ENCODE data around the gene MALAT1. TPM values are rescaled to one million over a fixed set of nuclear protein-coding genes. Genes with fewer than 3 reads are reported as not detected.

Gene MALAT1
- total and polyA plus RNA-seq, 4 donors: 228 to 18,225 (median 8,236) TPM

DNA sequence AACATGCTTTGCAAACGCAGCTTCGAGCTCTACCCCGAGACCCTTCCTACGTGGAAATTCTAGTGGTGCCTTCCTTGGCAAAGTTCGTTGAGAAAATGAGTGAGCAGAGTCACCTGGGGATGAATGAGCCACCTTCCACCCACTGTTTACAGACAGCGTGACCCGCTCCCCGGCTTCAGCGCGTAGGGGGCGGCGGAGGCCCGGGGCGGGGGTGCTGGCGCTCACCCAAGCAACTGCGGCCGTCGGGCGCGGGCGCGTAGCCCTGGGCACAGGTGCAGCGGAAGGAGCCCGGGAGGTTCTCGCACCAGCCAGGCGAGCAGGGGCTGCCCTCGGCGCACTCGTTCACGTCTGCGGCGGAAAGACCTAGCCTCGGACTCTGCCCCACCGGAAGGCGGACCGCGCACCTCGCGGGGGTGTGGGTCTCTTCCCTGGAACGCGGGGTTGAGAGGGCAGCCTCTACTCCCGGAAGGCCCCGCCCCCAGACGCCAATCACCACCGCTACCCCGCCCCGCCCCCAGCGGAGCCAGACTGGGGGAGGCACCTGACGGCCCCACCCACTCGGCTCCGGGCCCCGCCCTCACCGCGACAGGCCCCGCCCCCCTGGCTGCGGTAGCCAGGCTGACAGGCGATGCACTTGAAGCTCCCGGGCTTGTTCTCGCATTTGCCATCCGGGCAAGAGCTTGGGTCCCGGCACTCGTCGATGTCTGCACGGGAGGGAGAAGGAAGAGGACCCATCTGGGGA lies 47.5 kb downstream of the MALAT1 start:
- Histone ChIP-seq H3K27ac (ENCODE audit: low read depth in 1 of 2, low read length in 2 of 2) (no peak overlapping the region), H3K4me1 (ENCODE audit: control insufficient read depth in 1 of 2, insufficient read depth in 2 of 2, low read length in 2 of 2) (no peaks in the 10 kb centered on the region), H3K9me3 (ENCODE audit: control insufficient read depth, low read length) (no peaks in the 10 kb centered on the region), H3K27me3 (ENCODE audit: control insufficient read depth in 1 of 2, insufficient read depth in 2 of 2, low read length in 1 of 2) (no peaks in the 10 kb centered on the region), H3K4me3 (ENCODE audit: low read length in 2 of 2) (no peak overlapping the region), H3K36me3 (ENCODE audit: control insufficient read depth in 1 of 2, insufficient read depth in 2 of 2, low read length in 1 of 2) (no peaks in the 10 kb centered on the region)
- DNase-seq (peak; percentile 89 to 91), ATAC-seq (ENCODE audit: low FRiP score) (peak; percentile 74)
- WGBS, 2 donors: 60% methylated on average over 60 to 64 of the region's 64 CpGs
- intact Hi-C loops (cut with DNase I): no loop called here

DNA sequence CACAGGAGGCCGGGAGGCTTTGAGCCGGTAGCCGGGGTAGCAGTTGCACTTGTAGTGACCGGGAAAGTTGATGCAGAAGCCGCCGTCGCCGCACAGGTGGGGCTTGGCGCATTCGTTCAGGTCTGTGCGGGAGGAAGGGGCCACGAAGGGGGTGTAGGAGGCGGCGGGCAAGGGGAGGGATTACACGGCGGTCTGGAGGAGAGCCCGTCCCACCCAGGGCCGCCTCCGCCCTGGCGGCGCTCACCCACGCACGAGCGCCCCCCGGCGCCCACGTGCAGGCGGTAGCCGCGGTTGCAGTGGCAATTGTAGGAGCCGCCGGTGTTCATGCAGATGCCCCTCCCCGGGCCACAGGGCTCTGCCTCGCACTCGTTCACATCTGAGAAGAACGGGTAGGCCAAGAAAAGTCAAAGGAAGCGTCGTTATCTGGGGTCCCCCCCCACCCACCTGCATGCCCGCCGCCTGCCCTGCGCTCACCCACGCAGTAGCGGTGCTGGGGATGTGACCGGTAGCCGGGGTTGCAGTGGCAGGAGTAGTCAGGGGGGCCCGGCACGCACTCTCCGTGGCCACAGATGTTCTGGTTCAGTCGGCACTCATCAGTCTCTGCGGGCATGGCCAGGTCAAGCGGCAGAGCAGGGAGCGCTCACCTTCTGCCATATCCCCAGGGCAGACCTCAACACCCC lies 48.7 kb downstream of the MALAT1 start:
- WGBS, 2 donors: 75 to 78% methylated on average over 43 to 52 of the region's 52 CpGs
- no peak for DNase-seq
- no peak overlapping the region for H3K27ac ChIP-seq (ENCODE audit: low read depth in 1 of 2, low read length in 2 of 2)
- no peak for ATAC-seq (ENCODE audit: low FRiP score)
- H3K27me3 ChIP-seq (ENCODE audit: control insufficient read depth in 1 of 2, insufficient read depth in 2 of 2, low read length in 1 of 2): no peaks in the 10 kb centered on the region
- H3K4me3 ChIP-seq (ENCODE audit: low read length in 2 of 2): no peak overlapping the region
- no peaks in the 10 kb centered on the region for H3K9me3 ChIP-seq (ENCODE audit: control insufficient read depth, low read length)
- intact Hi-C loops (cut with DNase I): no loop called here
- no peaks in the 10 kb centered on the region for H3K4me1 ChIP-seq (ENCODE audit: control insufficient read depth in 1 of 2, insufficient read depth in 2 of 2, low read length in 2 of 2)
- H3K36me3 ChIP-seq (ENCODE audit: control insufficient read depth in 1 of 2, insufficient read depth in 2 of 2, low read length in 1 of 2): peaks cover 0 to 2% of the 10 kb centered on the region in 2 donors

DNA sequence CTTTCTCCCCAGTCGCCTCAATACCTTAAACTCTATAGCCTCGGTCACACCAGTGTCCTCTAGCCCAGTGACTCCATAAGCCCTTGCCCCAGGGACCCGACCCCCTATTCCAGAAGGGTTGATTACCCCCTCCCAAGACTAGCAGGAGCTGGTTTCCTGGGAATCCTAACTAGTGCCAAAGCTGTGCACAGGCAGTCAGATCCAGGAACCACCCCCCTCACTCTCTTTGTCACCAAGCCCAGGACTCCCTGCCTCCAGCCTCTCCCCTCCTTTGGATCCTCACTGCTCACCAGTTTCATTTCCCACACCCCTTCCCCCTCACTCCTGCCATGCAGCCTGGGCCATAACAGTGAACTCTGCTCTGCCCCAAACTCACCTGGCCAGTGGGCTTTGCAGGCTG lies 49.5 kb downstream of the MALAT1 start:
- WGBS, 2 donors: 86 to 88% methylated on average over 3 of the region's 3 CpGs
- Histone ChIP-seq H3K27ac (ENCODE audit: low read depth in 1 of 2, low read length in 2 of 2) (no peak overlapping the region), H3K9me3 (ENCODE audit: control insufficient read depth, low read length) (no peaks in the 10 kb centered on the region), H3K4me3 (ENCODE audit: low read length in 2 of 2) (no peak overlapping the region), H3K36me3 (ENCODE audit: control insufficient read depth in 1 of 2, insufficient read depth in 2 of 2, low read length in 1 of 2) (peaks cover 0 to 2% of the 10 kb centered on the region in 2 donors), H3K27me3 (ENCODE audit: control insufficient read depth in 1 of 2, insufficient read depth in 2 of 2, low read length in 1 of 2) (no peaks in the 10 kb centered on the region), H3K4me1 (ENCODE audit: control insufficient read depth in 1 of 2, insufficient read depth in 2 of 2, low read length in 2 of 2) (no peaks in the 10 kb centered on the region)
- ATAC-seq (ENCODE audit: low FRiP score) (no peak), DNase-seq (no peak)
- intact Hi-C loops (cut with DNase I): no loop called here

DNA sequence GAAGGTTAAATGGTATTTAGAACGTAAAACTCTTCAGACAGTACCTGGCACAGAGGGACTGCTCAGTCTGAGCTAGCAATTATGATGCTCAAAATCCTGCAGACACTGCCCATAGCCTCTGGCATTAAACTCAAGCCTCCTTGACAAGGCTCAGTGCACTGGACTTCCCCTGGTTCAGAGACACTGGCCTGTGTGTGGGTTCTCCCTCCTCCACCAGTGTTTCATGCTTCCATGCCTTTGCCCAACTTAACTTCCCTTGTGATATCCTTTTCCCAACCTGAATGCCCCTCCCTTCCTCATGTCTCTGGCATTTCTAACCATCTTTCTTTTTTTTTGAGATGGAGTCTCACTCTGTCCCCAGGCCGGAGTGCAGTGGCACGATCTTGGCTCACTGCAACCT lies 50.3 kb downstream of the MALAT1 start:
- intact Hi-C loops (cut with DNase I): no loop called here
- Histone ChIP-seq H3K9me3 (ENCODE audit: control insufficient read depth, low read length) (no peaks in the 10 kb centered on the region), H3K36me3 (ENCODE audit: control insufficient read depth in 1 of 2, insufficient read depth in 2 of 2, low read length in 1 of 2) (peaks cover 0 to 2% of the 10 kb centered on the region in 2 donors), H3K4me1 (ENCODE audit: control insufficient read depth in 1 of 2, insufficient read depth in 2 of 2, low read length in 2 of 2) (no peaks in the 10 kb centered on the region), H3K27ac (ENCODE audit: low read depth in 1 of 2, low read length in 2 of 2) (no peak overlapping the region), H3K27me3 (ENCODE audit: control insufficient read depth in 1 of 2, insufficient read depth in 2 of 2, low read length in 1 of 2) (no peaks in the 10 kb centered on the region), H3K4me3 (ENCODE audit: low read length in 2 of 2) (no peak overlapping the region)
- DNase-seq (no peak), ATAC-seq (ENCODE audit: low FRiP score) (no peak)
- 83 to 85% methylated on average over 3 of the region's 3 CpGs for WGBS, 2 donors

DNA sequence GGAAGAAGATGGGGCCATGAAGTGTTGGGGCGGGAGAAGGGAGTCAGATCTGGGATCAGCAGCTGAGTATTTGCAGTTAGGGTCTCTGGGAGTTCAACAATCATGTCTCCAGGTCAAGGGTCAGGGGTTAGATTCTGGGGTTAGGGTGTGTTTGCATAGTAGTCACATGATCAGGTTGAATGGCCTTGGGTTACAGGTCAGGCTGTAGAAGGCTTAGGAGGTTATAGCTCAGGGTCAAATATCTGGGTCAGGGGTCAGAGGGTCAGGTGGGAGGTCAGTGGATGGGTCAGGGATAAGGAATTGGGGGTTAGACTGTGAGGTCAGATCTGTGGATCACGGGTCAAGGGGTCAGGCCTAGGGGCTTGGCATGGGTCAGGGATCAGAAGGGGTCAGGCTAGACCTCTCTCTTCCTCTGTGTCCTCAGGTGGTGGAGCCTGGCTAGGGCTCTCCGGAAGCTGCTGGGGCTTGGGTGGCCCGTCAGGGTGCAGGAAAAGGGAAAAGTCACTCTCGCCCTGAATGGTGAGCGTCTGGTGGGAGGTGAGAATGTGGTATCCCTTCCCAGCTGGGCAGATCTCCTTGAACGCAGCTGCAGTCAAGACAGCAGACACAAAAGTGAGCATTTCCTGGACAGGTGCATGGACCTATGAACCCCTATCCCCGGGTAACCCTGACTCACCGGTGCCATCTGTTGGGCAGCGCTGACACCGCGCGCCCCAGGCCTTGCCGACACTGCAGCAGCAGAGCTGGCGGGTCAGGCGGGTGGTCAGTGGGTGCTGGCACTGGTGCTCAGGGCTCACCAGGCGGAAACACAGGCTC lies 52.9 kb downstream of the MALAT1 start:
- ATAC-seq (ENCODE audit: low FRiP score) (no peak), DNase-seq (no peak)
- WGBS, 2 donors: 54 to 55% methylated on average over 17 of the region's 17 CpGs
- H3K36me3 ChIP-seq (ENCODE audit: control insufficient read depth in 1 of 2, insufficient read depth in 2 of 2, low read length in 1 of 2): peaks cover 0 to 2% of the 10 kb centered on the region in 2 donors
- no peak overlapping the region for H3K27ac ChIP-seq (ENCODE audit: low read depth in 1 of 2, low read length in 2 of 2)
- no peaks in the 10 kb centered on the region for H3K4me1 ChIP-seq (ENCODE audit: control insufficient read depth in 1 of 2, insufficient read depth in 2 of 2, low read length in 2 of 2)
- H3K27me3 ChIP-seq (ENCODE audit: control insufficient read depth in 1 of 2, insufficient read depth in 2 of 2, low read length in 1 of 2): no peaks in the 10 kb centered on the region
- H3K9me3 ChIP-seq (ENCODE audit: control insufficient read depth, low read length): no peaks in the 10 kb centered on the region
- H3K4me3 ChIP-seq (ENCODE audit: low read length in 2 of 2): no peak overlapping the region
- intact Hi-C loops (cut with DNase I): no loop called here

DNA sequence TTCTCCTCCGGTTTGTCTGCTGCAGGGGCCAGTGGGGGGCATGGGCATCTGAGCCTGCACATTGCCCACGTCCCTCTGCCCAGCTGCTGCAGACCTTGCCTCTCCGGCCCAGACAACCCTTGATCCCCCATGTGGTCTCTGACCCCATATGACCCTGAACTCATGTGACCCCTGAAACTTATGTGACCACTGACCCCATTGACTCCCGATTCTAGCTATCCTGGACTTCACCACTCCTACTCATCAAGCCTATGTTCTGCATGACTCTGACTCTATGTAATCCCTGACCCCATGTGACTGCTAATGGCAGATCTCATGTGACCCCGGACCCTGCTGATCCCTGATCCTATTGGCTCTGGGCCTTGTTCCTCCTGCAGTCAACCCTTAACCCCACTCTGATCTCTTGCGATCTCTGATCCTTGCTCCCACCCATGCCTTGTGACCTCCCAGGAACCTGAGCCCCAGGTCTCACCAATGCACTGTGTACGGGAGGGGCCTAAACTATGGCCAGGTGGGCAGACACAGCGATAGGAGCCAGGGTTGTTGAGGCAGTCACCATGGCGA lies 53.6 kb downstream of the MALAT1 start:
- intact Hi-C loops (cut with DNase I): no loop called here
- 74 to 75% methylated on average over 9 of the region's 9 CpGs for WGBS, 2 donors
- H3K27me3 ChIP-seq (ENCODE audit: control insufficient read depth in 1 of 2, insufficient read depth in 2 of 2, low read length in 1 of 2): no peaks in the 10 kb centered on the region
- H3K27ac ChIP-seq (ENCODE audit: low read depth in 1 of 2, low read length in 2 of 2): no peak overlapping the region
- no peaks in the 10 kb centered on the region for H3K4me1 ChIP-seq (ENCODE audit: control insufficient read depth in 1 of 2, insufficient read depth in 2 of 2, low read length in 2 of 2)
- peaks cover 0 to 2% of the 10 kb centered on the region in 2 donors for H3K36me3 ChIP-seq (ENCODE audit: control insufficient read depth in 1 of 2, insufficient read depth in 2 of 2, low read length in 1 of 2)
- ATAC-seq (ENCODE audit: low FRiP score): no peak
- no peaks in the 10 kb centered on the region for H3K9me3 ChIP-seq (ENCODE audit: control insufficient read depth, low read length)
- no peak for DNase-seq
- H3K4me3 ChIP-seq (ENCODE audit: low read length in 2 of 2): no peak overlapping the region

DNA sequence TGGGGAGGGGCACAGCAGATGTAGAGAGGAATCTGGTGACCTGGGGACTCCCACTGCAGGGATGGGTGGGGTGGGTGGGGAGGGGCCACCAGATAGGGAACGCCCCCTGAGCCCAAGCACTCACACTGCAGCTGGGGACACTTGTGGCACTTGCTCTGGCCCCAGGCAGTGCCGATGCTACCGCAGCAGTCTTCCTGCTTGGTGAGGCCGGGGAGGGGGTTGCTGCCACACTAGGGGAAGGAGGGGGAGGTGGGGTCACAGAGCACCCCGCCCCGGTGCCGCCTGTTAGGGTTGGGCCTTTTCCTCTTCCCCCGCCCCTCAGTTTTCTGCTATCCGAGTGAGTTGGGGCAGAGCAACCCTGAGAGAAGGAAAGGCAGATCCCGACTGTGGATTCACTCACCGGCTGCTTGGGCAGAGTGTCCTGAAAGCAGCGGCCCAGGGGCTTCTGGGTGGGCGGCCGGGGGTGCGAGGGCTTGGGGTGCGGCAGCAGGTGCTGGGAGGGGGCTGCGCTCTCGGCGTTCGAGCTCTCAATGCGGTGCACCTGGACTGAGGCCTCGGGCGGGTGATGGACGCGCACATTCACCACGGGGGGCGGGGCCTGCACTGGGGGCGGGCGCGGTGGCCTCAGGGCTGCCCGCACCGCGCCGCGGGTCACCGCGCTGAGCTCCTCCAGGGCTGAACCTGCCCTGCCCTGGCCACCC lies 54.6 kb downstream of the MALAT1 start:
- Histone ChIP-seq H3K36me3 (ENCODE audit: control insufficient read depth in 1 of 2, insufficient read depth in 2 of 2, low read length in 1 of 2) (peaks cover 0 to 2% of the 10 kb centered on the region in 2 donors), H3K9me3 (ENCODE audit: control insufficient read depth, low read length) (no peaks in the 10 kb centered on the region), H3K27me3 (ENCODE audit: control insufficient read depth in 1 of 2, insufficient read depth in 2 of 2, low read length in 1 of 2) (no peaks in the 10 kb centered on the region), H3K27ac (ENCODE audit: low read depth in 1 of 2, low read length in 2 of 2) (no peak overlapping the region), H3K4me1 (ENCODE audit: control insufficient read depth in 1 of 2, insufficient read depth in 2 of 2, low read length in 2 of 2) (no peaks in the 10 kb centered on the region), H3K4me3 (ENCODE audit: low read length in 2 of 2) (no peak overlapping the region)
- ATAC-seq (ENCODE audit: low FRiP score) (no peak), DNase-seq (no peak)
- WGBS, 2 donors: 59 to 61% methylated on average over 36 to 37 of the region's 37 CpGs
- intact Hi-C loops (cut with DNase I): no loop called here

Data from aorta (tissue), 5 donors.